GM11168 (cell line): Measurements from ENCODE around the gene TBC1D3B.
"Not testable (repeated sequence)": the region's sequence is repeated elsewhere in the genome, so short reads cannot be mapped to it uniquely, and the experiment has no call there.

Experiments used
- in situ Hi-C: fragments of 300-500 bp; cut with MboI; formaldehyde crosslinking; loops from one replicate; pipeline ENCODE4 v1.12.0; 2022; ENCODE audit warnings: low sequenced_read_pairs; ENCODE audit not compliant: unreplicated experiment

The TBC1D3B gene

GRCh38 chr17:36204724-36205500 lies 28.5 kb upstream of the TBC1D3B start:
- in situ Hi-C loops = loop anchor here (5.0 to 25.0 kb wide), 2 partner anchors 103 to 282 kb away; partner anchors contain the start of genes CCL4 and ZNHIT3

GRCh38 chr17:36203335-36203734 lies 26.9 kb upstream of the TBC1D3B start:
- in situ Hi-C loops = loop anchor here (25.0 kb wide), 1 partner anchor 284 kb away; the partner anchor contains the start of gene ZNHIT3

- in situ Hi-C loops = loop anchor here (25.0 kb wide), 1 partner anchor 286 kb away; the partner anchor contains the start of gene ZNHIT3
Measured at GRCh38 chr17:36201506-36201905, 25.1 kb upstream of the TBC1D3B start.

- in situ Hi-C loops = loop anchor here (25.0 kb wide), 1 partner anchor 286 kb away; the partner anchor contains the start of gene ZNHIT3
Measured at GRCh38 chr17:36201102-36201501, 24.7 kb upstream of the TBC1D3B start.

GRCh38 chr17:36198831-36199465 lies 22.5 kb upstream of the TBC1D3B start:
- in situ Hi-C loops = no loop called here

- in situ Hi-C loops = no loop called here
Measured at GRCh38 chr17:36197387-36197703, 20.9 kb upstream of the TBC1D3B start.

GRCh38 chr17:36196131-36196486 lies 19.7 kb upstream of the TBC1D3B start:
- in situ Hi-C loops = no loop called here

GRCh38 chr17:36195434-36196130 lies 19.1 kb upstream of the TBC1D3B start:
- in situ Hi-C loops = no loop called here

GRCh38 chr17:36194832-36195433 lies 18.5 kb upstream of the TBC1D3B start:
- in situ Hi-C loops = loop anchor here (5.0 kb wide), 1 partner anchor 108 kb away; no protein-coding TSS in a partner anchor

- in situ Hi-C loops = loop anchor here (5.0 kb wide), 1 partner anchor 107 kb away; no protein-coding TSS in a partner anchor
Measured at GRCh38 chr17:36194147-36194831, 17.9 kb upstream of the TBC1D3B start.

GRCh38 chr17:36193216-36193775 lies 16.9 kb upstream of the TBC1D3B start:
- in situ Hi-C loops = loop anchor here (5.0 kb wide), 1 partner anchor 106 kb away; no protein-coding TSS in a partner anchor

GRCh38 chr17:36190549-36191330 lies 14.3 kb upstream of the TBC1D3B start:
- in situ Hi-C loops = loop anchor here (5.0 kb wide), 1 partner anchor 103 kb away; no protein-coding TSS in a partner anchor

GRCh38 chr17:36189993-36190392 lies 13.6 kb upstream of the TBC1D3B start:
- in situ Hi-C loops = loop anchor here (5.0 kb wide), 1 partner anchor 103 kb away; no protein-coding TSS in a partner anchor

- in situ Hi-C loops = no loop called here
Measured at GRCh38 chr17:36188891-36189306, 12.5 kb upstream of the TBC1D3B start.

- in situ Hi-C loops = not testable (repeated sequence)
Measured at GRCh38 chr17:36187943-36188665, 11.7 kb upstream of the TBC1D3B start.

GRCh38 chr17:36186810-36187763 lies 10.7 kb upstream of the TBC1D3B start:
- in situ Hi-C loops = not testable (repeated sequence)

GRCh38 chr17:36185416-36185815 lies 9.0 kb upstream of the TBC1D3B start:
- in situ Hi-C loops = no loop called here
